AG09319 (cell line): Measurements from ENCODE around the gene NFATC4.
A peak's percentile ranks its signal among the peaks of the same experiment; 100 is the strongest.

ENCODE experiments used
- DNase-seq: peaks from one replicate; pipeline ENCODE4 v3.0.0-alpha.2; 2010; ENCODE audit warnings: low read depth; ENCODE audit errors: extremely low read depth
- CTCF ChIP-seq: IDR thresholded peaks from 2 replicates; pipeline ENCODE4 v1.5.1; 2011; ENCODE audit warnings: low read depth, mild to moderate bottlenecking, inconsistent platforms, low read length, moderate library complexity

The NFATC4 gene

GRCh38 chr14:24425704-24426103 lies 57.7 kb downstream of the NFATC4 start:
- DNase-seq, result peak; percentile 40
- no peak for TF ChIP-seq CTCF

GRCh38 chr14:24426150-24426911 lies 58.3 kb downstream of the NFATC4 start:
- TF ChIP-seq CTCF, result no peak
- no peak for DNase-seq

GRCh38 chr14:24426912-24427536 lies 59.0 kb downstream of the NFATC4 start:
- TF ChIP-seq CTCF, result no peak

GRCh38 chr14:24427537-24428508 lies 59.8 kb downstream of the NFATC4 start:
- DNase-seq, result no peak
- no peak for TF ChIP-seq CTCF

More at GRCh38 chr14:24426912-24427536, 59.0 kb downstream of the NFATC4 start:
- DNase-seq, result no peak

GRCh38 chr14:24428628-24429394 lies 60.8 kb downstream of the NFATC4 start:
- no peak for TF ChIP-seq CTCF
- no peak for DNase-seq
